K562 (cell line): ENCODE results near the gene GTF2H4. TPM values are rescaled to one million over a fixed set of nuclear protein-coding genes. Genes with fewer than 3 reads are reported as not detected.

Experiments
- BRCA1 ChIP-seq, 2 experiments: fragments of 450-650 bp in 1 of 2; sonication (generic) in 1 of 2; formaldehyde crosslinking in 1 of 2; IDR thresholded peaks; 2 replicates each; pipeline versions ENCODE4 v1.5.0 to v1.6.1; 2017 to 2020; ENCODE audit warnings: mild to moderate bottlenecking in 1 of 2, missing genetic modification reagents in 1 of 2
- CHD4 ChIP-seq: fragments of 200-600 bp; sonication (generic); IDR thresholded peaks from 3 replicates; pipeline ENCODE4 v1.6.1; 2012; ENCODE audit warnings: low read depth, mild to moderate bottlenecking, mixed read lengths, low read length, inconsistent platforms; ENCODE audit not compliant: insufficient read depth, insufficient replicate concordance, poor library complexity, severe bottlenecking
- ELF2 ChIP-seq: fragments of 250-450 bp; sonication (Bioruptor Pico); IDR thresholded peaks from 2 replicates; pipeline ENCODE4 v1.5.0; 2021; ENCODE audit warnings: mild to moderate bottlenecking
- IRF1 ChIP-seq: sonication (generic); formaldehyde crosslinking; IDR thresholded peaks from 2 replicates; pipeline ENCODE4 v1.8.0; 2022; ENCODE audit warnings: missing genetic modification reagents, mild to moderate bottlenecking, borderline replicate concordance
- MCM3 ChIP-seq: fragments of 450-650 bp; IDR thresholded peaks from 2 replicates; pipeline ENCODE4 v1.6.1; 2016
- MTA1 ChIP-seq: fragments of 450-650 bp; IDR thresholded peaks from 2 replicates; pipeline ENCODE4 v1.6.1; 2017; ENCODE audit warnings: borderline replicate concordance
- PHF8 ChIP-seq: fragments of 200-600 bp; sonication (generic); IDR thresholded peaks from 2 replicates; pipeline ENCODE4 v1.6.1; 2012; ENCODE audit warnings: mixed run types, mild to moderate bottlenecking, inconsistent platforms, low read length, moderate library complexity, borderline replicate concordance
- REST ChIP-seq, 2 experiments: fragments of 450-650 bp; formaldehyde crosslinking in 1 of 2; IDR thresholded peaks; 2 replicates each; pipeline versions ENCODE4 v1.4.0 to v1.6.1; 2014 to 2020; ENCODE audit warnings: mild to moderate bottlenecking in 2 of 2, borderline replicate concordance in 1 of 2, low read depth in 1 of 2
- RUNX1 ChIP-seq: sonication (generic); IDR thresholded peaks from 2 replicates; pipeline ENCODE4 v1.6.1; 2016; ENCODE audit warnings: antibody characterized with exemption, low read depth
- TFAP4 ChIP-seq: sonication (generic); formaldehyde crosslinking; IDR thresholded peaks from 2 replicates; pipeline ENCODE4 v1.8.0; 2022; ENCODE audit warnings: missing genetic modification reagents, mild to moderate bottlenecking, moderate library complexity, borderline replicate concordance
- TSHZ1 ChIP-seq: fragments of 250-450 bp; sonication (Bioruptor Pico); IDR thresholded peaks from 2 replicates; pipeline ENCODE4 v1.4.0; 2020; ENCODE audit warnings: mild to moderate bottlenecking, moderate library complexity
- ZNF217 ChIP-seq: sonication (generic); formaldehyde crosslinking; IDR thresholded peaks from 2 replicates; pipeline ENCODE4 v1.8.0; 2022; ENCODE audit warnings: mild to moderate bottlenecking, missing genetic modification reagents
- ZNF766 ChIP-seq: fragments of 200-800 bp; sonication (Bioruptor generic); conservative IDR thresholded peaks from 2 replicates; pipeline ENCODE4 v1.6.1; 2016; ENCODE audit warnings: missing genetic modification characterization, missing compliant biosample characterization
- polyA plus RNA-seq, 8 experiments: library from polyadenylated mRNA; depleted of rRNA in 4 of 8; stranded (reverse) in 5 of 8; unstranded in 3 of 8; fragments of >200 nt; fragmentation: Nextera tagmentation in 2 of 8; fragmentation: Illumina TruSeq in 1 of 8; extraction: Ambion mirVana in 2 of 8; extraction: Trizol in 1 of 8; gene quantifications; 2 replicates each; pipeline versions ENCODE4 v1.2.1 to v1.2.3, GENCODE V29; 2011 to 2014; ENCODE audit warnings: inconsistent platforms in 1 of 8, missing spikeins in 1 of 8
- total RNA-seq, 7 experiments: library from RNA; depleted of rRNA in 6 of 7; stranded (reverse); fragments of >200 nt in 6 of 7; fragmentation: Illumina TruSeq in 2 of 7; extraction: Trizol in 2 of 7; gene quantifications; 2 replicates each; pipeline versions ENCODE4 v1.2.1 to v1.2.3, GENCODE V29; 2011 to 2021; ENCODE audit warnings: low replicate concordance in 1 of 7

The GTF2H4 gene
- total and polyA plus RNA-seq, 9 of the 15 experiments (the other 6 are each of a cell fraction or from before 2014, with no cell fraction given) = 3.6 to 86.1 (median 39.6) TPM

- TF ChIP-seq ZNF217 (CRISPR knock-in tag) (no peak), PHF8 (peak; percentile 23; the same call in 1 of the 2 replicates), CHD4 (no peak), MCM3 (no peak), TFAP4 (CRISPR knock-in tag) (no peak), ZNF766 (CRISPR knock-in tag) (no peak), ELF2 (CRISPR knock-in tag) (no peak), BRCA1 (IDR thresholded peaks at IDR 0.05) (no peak), BRCA1 (CRISPR knock-in tag; IDR thresholded peaks at IDR 0.05) (no peak), IRF1 (CRISPR knock-in tag) (no peak), REST (IDR thresholded peaks at IDR 0.05; ENCODE audit: borderline replicate concordance) (no peak), REST (CRISPR knock-in tag; IDR thresholded peaks at IDR 0.05; ENCODE audit: low read depth) (no peak), MTA1 (no peak), RUNX1 (no peak), TSHZ1 (CRISPR knock-in tag) (no peak)
These were observed 34.8 kb upstream of the GTF2H4 start (continued) for GRCh38 chr6:30873137-30873640.
